Right lobe of liver (tissue), 6 donors: ENCODE measurements around the gene DVL3. TPM values are rescaled to one million over a fixed set of nuclear protein-coding genes. Genes with fewer than 3 reads are reported as not detected.
A peak's percentile ranks its signal among the peaks of the same experiment; 100 is the strongest.

Experiments
- ATAC-seq, 4 donors: fragments of 200-7000 bp; cut with Tn5 transposase; one replicate each; pipeline ENCODE4 v1.9.1; 2020; ENCODE audit warnings: mild to moderate bottlenecking in 4 of 4, moderate library complexity in 4 of 4
- DNase-seq, 3 donors: peaks; one replicate each; pipeline ENCODE4 v3.0.0-alpha.2; 2020
- H3K27ac ChIP-seq, 3 donors: fragments of 200-600 bp; one replicate each; pipeline ENCODE4 v1.8.0; 2022
- H3K27me3 ChIP-seq, 2 donors: fragments of 200-600 bp; one replicate each; pipeline ENCODE4 v1.8.0; 2022
- H3K36me3 ChIP-seq, 4 donors: fragments of 200-600 bp; sonication (generic) in 1 of 4; one replicate each; pipeline versions ENCODE4 v1.5.1 to v1.8.0; 2017 to 2022; ENCODE audit warnings: control low read depth in 1 of 4
- H3K4me1 ChIP-seq, 4 donors: fragments of 200-600 bp; sonication (generic) in 1 of 4; one replicate each; pipeline versions ENCODE4 v1.5.1 to v1.8.0; 2017 to 2022; ENCODE audit warnings: control low read depth in 1 of 4
- H3K4me3 ChIP-seq, 3 donors: fragments of 200-600 bp; one replicate each; pipeline ENCODE4 v1.8.0; 2022
- H3K9me3 ChIP-seq, 4 donors: fragments of 200-600 bp; sonication (generic) in 1 of 4; one replicate each; pipeline versions ENCODE4 v1.5.1 to v1.8.0; 2017 to 2022; ENCODE audit warnings: control low read depth in 1 of 4
- CTCF ChIP-seq, 4 donors: fragments of 200-600 bp in 3 of 4; fragments of 450-650 bp in 1 of 4; IDR thresholded peaks; one replicate each; pipeline versions ENCODE4 v1.5.1 to v1.8.0; 2016 to 2022; ENCODE audit warnings: antibody characterized with exemption in 4 of 4, mild to moderate bottlenecking in 2 of 4
- POLR2A ChIP-seq: fragments of 450-650 bp; IDR thresholded peaks from one replicate; pipeline ENCODE4 v1.6.1; 2017; ENCODE audit warnings: antibody characterized with exemption, mild to moderate bottlenecking
- WGBS: methylation state at CpG from one replicate; pipeline ENCODE4 v1.1.6; 2018; ENCODE audit warnings: low coverage, low lambda C conversion rate; ENCODE audit not compliant: insufficient coverage; ENCODE audit errors: missing lambda C conversion rate; 5-methylcytosine and 5-hydroxymethylcytosine counted together
- intact Hi-C, 2 donors: fragments of 100-400 bp; cut with DNase I; formaldehyde crosslinking; loops; one replicate each; pipeline versions ENCODE4 v1.11.2 to v1.14.1; 2022
- total RNA-seq, 6 experiments: library from RNA; depleted of rRNA in 2 of 6; stranded (reverse); fragments of >200 nt in 2 of 6; fragmentation: NEBNext Ultra II Directional in 3 of 6; extraction: Animal tissue kit (Norgen Biotek cat#: 25700) in 3 of 6; gene quantifications; one replicate each; pipeline versions ENCODE4 v1.1.0 to v1.2.4, GENCODE V29; 2016 to 2023
- donor health status: DM: no; HTN: yes; CAD: no.
- donor health status: DM: no; HTN: no; CAD: no.
- donor health status: DM: no; HTN: no; CAD: no.
- donor health status: DM: no; HTN: yes; CAD: no.
- donor health status: DM: no; HTN: yes; CAD: no.

DVL3 gene
- total RNA-seq, 6 experiments from 2014 or later = 18.9 to 28.1 (median 21.8) TPM

GRCh38 chr3:184174284-184174645, 19.1 kb downstream of the DVL3 start:
- H3K4me3 ChIP-seq = no peak overlapping the region
- ATAC-seq (no peak), DNase-seq (no peak)
- H3K9me3 ChIP-seq = no peaks in the 10 kb centered on the region
- H3K27me3 ChIP-seq = no peaks in the 10 kb centered on the region
- intact Hi-C loops = no loop called here
- peaks cover 0 to 43% (median 13%) of the 10 kb centered on the region in 4 donors for H3K36me3 ChIP-seq
- H3K4me1 ChIP-seq = peaks cover 0 to 12% (median 2%) of the 10 kb centered on the region in 4 donors
- 25% methylated on average over 2 of the region's 4 CpGs for WGBS
- TF ChIP-seq POLR2A = no peak
- TF ChIP-seq CTCF (IDR thresholded peaks at IDR 0.05) = no peak
- no peak overlapping the region for H3K27ac ChIP-seq

GRCh38 chr3:184174646-184175492, 19.7 kb downstream of the DVL3 start, which contains the start of gene AP2M1:
Gene AP2M1, plus strand, starts transcription at chr3:184174855. Its CDS starts 2,139 bp downstream, at chr3:184176994.
- peak; percentile 91 to 96 (median 92) for ATAC-seq
- peak within 1 kb of the TSS; percentile 76 to 86 (median 84) for H3K27ac ChIP-seq
- H3K4me1 ChIP-seq = peaks cover 0 to 12% (median 2%) of the 10 kb centered on the region in 4 donors
- H3K4me3 ChIP-seq = peak within 1 kb of the TSS; percentile 74 to 100 (median 95)
- peak; percentile 97 to 99 (median 98) for DNase-seq
- WGBS = 0% methylated on average over 23 of the region's 73 CpGs
- peaks cover 0 to 49% (median 16%) of the 10 kb centered on the region in 4 donors for H3K36me3 ChIP-seq
- H3K27me3 ChIP-seq = no peaks in the 10 kb centered on the region
- no peaks in the 10 kb centered on the region for H3K9me3 ChIP-seq
- TF ChIP-seq POLR2A (peak; percentile 77), CTCF (IDR thresholded peaks at IDR 0.05) (no peak)
- intact Hi-C loops = no loop called here

GRCh38 chr3:184175506-184175905, 20.3 kb downstream of the DVL3 start:
- no peak for ATAC-seq
- Histone ChIP-seq H3K4me3 (peak overlapping the region; percentile 74 to 100 (median 95)), H3K9me3 (no peaks in the 10 kb centered on the region), H3K27me3 (no peaks in the 10 kb centered on the region), H3K4me1 (peaks cover 0 to 12% (median 2%) of the 10 kb centered on the region in 4 donors), H3K36me3 (peaks cover 0 to 50% (median 18%) of the 10 kb centered on the region in 4 donors), H3K27ac (peak overlapping the region; percentile 24 to 86 (median 84))
- WGBS = 8% methylated on average over 8 of the region's 8 CpGs
- no peak for TF ChIP-seq CTCF (IDR thresholded peaks at IDR 0.05)
- no peak for TF ChIP-seq POLR2A
- no peak for DNase-seq
- intact Hi-C loops = no loop called here

- Histone ChIP-seq H3K4me3 (peak overlapping the region; percentile 74 to 100 (median 95)), H3K36me3 (peaks cover 0 to 50% (median 19%) of the 10 kb centered on the region in 4 donors), H3K27me3 (no peaks in the 10 kb centered on the region), H3K27ac (peak overlapping the region; percentile 24 to 86 (median 84)), H3K9me3 (no peaks in the 10 kb centered on the region), H3K4me1 (peaks cover 0 to 12% (median 2%) of the 10 kb centered on the region in 4 donors)
- no peak for ATAC-seq
- no peak for DNase-seq
- intact Hi-C loops = no loop called here
- no peak for TF ChIP-seq CTCF (IDR thresholded peaks at IDR 0.05)
- TF ChIP-seq POLR2A = no peak
- WGBS = 50% methylated on average over 3 of the region's 3 CpGs
These were observed 20.8 kb downstream of the DVL3 start for GRCh38 chr3:184175981-184176376.
